Ovary (tissue), 3 donors: Measurements from ENCODE around the gene P4HA3.

Experiments
- EP300 ChIP-seq: sonication (generic); formaldehyde crosslinking; IDR thresholded peaks from one replicate; pipeline ENCODE4 v1.6.1; 2017; ENCODE audit warnings: antibody characterized with exemption
- POLR2A ChIP-seq: fragments of 450-650 bp; IDR thresholded peaks from one replicate; pipeline ENCODE4 v1.6.1; 2017; ENCODE audit warnings: antibody characterized with exemption, mild to moderate bottlenecking, moderate library complexity
- TF ChIP-seq, protein P1 (sequence below), 3 donors: fragments of 450-650 bp in 2 of 3; fragments of 200-600 bp in 1 of 3; IDR thresholded peaks; one replicate each; pipeline versions ENCODE4 v1.5.1 to v1.8.0; 2016 to 2022; ENCODE audit warnings: antibody characterized with exemption in 3 of 3, mild to moderate bottlenecking in 1 of 3
- donor health status: DM: no; HTN: no; CAD: no.

DNA sequence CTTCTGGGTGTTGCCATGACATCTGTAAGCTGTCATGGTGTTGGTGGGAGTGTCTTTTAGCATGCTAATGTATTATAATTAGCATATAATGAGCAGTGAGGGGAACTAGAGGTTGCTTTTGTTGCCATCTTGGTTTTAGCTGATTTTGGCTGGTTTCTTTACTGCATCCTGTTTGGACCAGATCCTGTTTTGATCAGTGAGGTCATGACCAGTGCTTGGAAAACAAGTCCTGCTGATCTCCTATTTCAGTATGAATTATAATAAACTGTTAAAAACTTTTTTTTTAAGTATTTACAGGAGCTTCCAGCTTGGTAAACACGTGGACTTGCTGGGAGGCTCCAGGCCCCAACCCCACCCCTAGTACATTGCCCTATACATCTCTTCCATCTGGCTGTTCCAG lies 30.5 kb upstream of the P4HA3 start:
- TF ChIP-seq POLR2A = no peak
- TF ChIP-seq, protein P1, sequence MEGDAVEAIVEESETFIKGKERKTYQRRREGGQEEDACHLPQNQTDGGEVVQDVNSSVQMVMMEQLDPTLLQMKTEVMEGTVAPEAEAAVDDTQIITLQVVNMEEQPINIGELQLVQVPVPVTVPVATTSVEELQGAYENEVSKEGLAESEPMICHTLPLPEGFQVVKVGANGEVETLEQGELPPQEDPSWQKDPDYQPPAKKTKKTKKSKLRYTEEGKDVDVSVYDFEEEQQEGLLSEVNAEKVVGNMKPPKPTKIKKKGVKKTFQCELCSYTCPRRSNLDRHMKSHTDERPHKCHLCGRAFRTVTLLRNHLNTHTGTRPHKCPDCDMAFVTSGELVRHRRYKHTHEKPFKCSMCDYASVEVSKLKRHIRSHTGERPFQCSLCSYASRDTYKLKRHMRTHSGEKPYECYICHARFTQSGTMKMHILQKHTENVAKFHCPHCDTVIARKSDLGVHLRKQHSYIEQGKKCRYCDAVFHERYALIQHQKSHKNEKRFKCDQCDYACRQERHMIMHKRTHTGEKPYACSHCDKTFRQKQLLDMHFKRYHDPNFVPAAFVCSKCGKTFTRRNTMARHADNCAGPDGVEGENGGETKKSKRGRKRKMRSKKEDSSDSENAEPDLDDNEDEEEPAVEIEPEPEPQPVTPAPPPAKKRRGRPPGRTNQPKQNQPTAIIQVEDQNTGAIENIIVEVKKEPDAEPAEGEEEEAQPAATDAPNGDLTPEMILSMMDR (IDR thresholded peaks at IDR 0.05) = no peak
- TF ChIP-seq EP300 = no peak
